PFSK-1 (cell line): ENCODE data around the gene NLRC3.

Source experiments
- FOXP2 ChIP-seq: optimal IDR thresholded peaks from 2 replicates; pipeline ENCODE3; 2011; ENCODE audit warnings: borderline replicate concordance, control low read depth, inconsistent platforms; ENCODE audit not compliant: insufficient read depth; ENCODE audit errors: extremely low read length, extremely low read depth
- POLR2AphosphoS5 ChIP-seq: IDR thresholded peaks from 2 replicates; pipeline ENCODE4 v1.6.1; 2012; ENCODE audit warnings: low read depth, mild to moderate bottlenecking, control low read depth, low read length, moderate library complexity
- REST ChIP-seq, 2 experiments: IDR thresholded peaks; 2 replicates each; pipeline versions ENCODE4 v1.6.1 to v1.8.0; 2011 to 2012; ENCODE audit warnings: low read depth in 2 of 2, low read length in 2 of 2, control low read depth in 1 of 2, inconsistent platforms in 1 of 2, mild to moderate bottlenecking in 1 of 2, moderate library complexity in 1 of 2; ENCODE audit not compliant: insufficient read depth in 1 of 2
- SIN3A ChIP-seq: IDR thresholded peaks from 2 replicates; pipeline ENCODE4 v1.6.1; 2012; ENCODE audit warnings: mild to moderate bottlenecking, low read length, moderate library complexity, borderline replicate concordance; ENCODE audit not compliant: insufficient read depth
- TAF1 ChIP-seq: IDR thresholded peaks from 2 replicates; pipeline ENCODE4 v1.6.1; 2012; ENCODE audit warnings: low read length, control low read depth, borderline replicate concordance; ENCODE audit not compliant: insufficient read depth

NLRC3 gene

GRCh38 chr16:3601614-3602319 lies 24.6 kb upstream of the NLRC3 start:
- TF ChIP-seq SIN3A (no peak), REST (IDR thresholded peaks at IDR 0.05; ENCODE audit: insufficient read depth in 1 of 2, low read depth in 2 of 2, low read length in 2 of 2) (no peak), TAF1 (no peak), POLR2AphosphoS5 (no peak), FOXP2 (no peak)

GRCh38 chr16:3599922-3600321 lies 22.7 kb upstream of the NLRC3 start:
- TF ChIP-seq TAF1 (no peak), REST (IDR thresholded peaks at IDR 0.05; ENCODE audit: insufficient read depth in 1 of 2, low read depth in 2 of 2, low read length in 2 of 2) (no peak), SIN3A (no peak)

DNA sequence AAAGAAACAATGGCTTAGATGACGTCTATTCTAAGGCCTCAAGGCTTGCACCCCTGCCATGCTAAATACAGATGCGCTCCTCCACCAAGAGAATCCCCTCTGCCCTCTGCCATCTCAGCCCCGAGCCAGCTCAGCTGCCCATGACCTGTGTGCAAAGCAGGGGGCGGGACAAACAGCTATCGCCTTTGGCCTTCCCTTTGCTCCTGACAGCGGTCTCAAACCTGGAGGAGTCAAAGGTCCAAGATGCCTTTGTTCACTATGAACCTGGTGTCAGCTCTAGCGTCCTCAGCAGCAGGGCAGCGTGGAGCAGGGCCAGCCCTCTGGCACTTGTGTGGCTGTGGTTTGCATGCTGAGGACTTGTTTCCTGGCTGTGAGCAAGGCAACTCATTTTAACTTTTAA lies 21.9 kb upstream of the NLRC3 start:
- no peak for TF ChIP-seq FOXP2
- TF ChIP-seq SIN3A: no peak
- TF ChIP-seq REST (IDR thresholded peaks at IDR 0.05; ENCODE audit: insufficient read depth in 1 of 2, low read depth in 2 of 2, low read length in 2 of 2): no peak
- no peak for TF ChIP-seq POLR2AphosphoS5
- no peak for TF ChIP-seq TAF1

GRCh38 chr16:3598236-3598635 lies 21.0 kb upstream of the NLRC3 start:
- TF ChIP-seq REST (IDR thresholded peaks at IDR 0.05; ENCODE audit: insufficient read depth in 1 of 2, low read depth in 2 of 2, low read length in 2 of 2): no peak
- TF ChIP-seq POLR2AphosphoS5: no peak
- TF ChIP-seq TAF1: no peak
- no peak for TF ChIP-seq SIN3A
- TF ChIP-seq FOXP2: no peak

DNA sequence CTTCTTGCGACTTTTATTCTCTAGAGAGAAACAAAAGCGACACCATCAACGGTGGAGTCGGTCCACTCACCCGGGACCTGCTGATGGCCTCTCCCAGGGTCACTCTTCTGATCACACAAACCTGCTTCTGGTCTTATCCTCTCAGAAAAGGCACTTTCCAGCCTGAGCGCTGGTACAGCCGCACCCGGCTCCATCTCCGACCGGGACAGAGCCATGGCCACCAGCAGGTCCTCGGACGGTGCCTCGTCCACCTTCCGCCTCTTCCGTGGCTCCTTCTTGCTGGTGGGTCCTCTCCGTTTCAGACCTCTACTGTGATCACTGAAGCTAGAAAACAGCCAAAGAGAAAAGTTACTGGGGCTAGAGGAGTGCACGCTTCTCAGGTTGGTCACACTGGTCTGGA lies 20.5 kb upstream of the NLRC3 start:
- TF ChIP-seq SIN3A: no peak
- no peak for TF ChIP-seq REST (IDR thresholded peaks at IDR 0.05; ENCODE audit: insufficient read depth in 1 of 2, low read depth in 2 of 2, low read length in 2 of 2)
- TF ChIP-seq FOXP2: no peak
- no peak for TF ChIP-seq POLR2AphosphoS5
- TF ChIP-seq TAF1: no peak
